ENCODE measurements around the gene SYNPO2. TPM values are rescaled to one million over a fixed set of nuclear protein-coding genes. Genes with fewer than 3 reads are reported as not detected.

SYNPO2 gene
- total RNA-seq, 1 donor from 2014 or later, result 2.9 TPM

DNA sequence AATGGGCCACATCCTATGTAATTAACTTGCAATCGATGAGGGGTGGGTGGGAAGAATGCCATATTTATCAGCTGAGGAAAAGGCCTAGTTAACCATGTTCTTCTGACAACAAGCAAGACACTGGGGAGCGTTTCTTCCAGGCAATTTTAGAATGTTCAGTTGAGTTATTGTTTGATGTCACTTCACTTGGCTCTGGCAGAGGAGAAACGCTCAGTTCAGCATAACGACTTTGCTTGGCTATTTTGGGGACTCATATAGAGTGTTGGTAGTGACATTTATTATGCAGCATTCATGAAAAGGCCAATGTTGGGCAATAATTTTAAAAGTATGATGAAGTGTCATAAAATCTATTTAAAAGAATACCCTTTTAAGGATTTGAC is 648 bp downstream of the SYNPO2 start:
- H3K27me3 Mint-ChIP-seq (ENCODE audit: unreplicated experiment), result peaks cover 3% of the 10 kb centered on the region
- H3K4me1 Mint-ChIP-seq (ENCODE audit: low read depth, unreplicated experiment), result peaks cover 14% of the 10 kb centered on the region
- H3K36me3 Mint-ChIP-seq (ENCODE audit: unreplicated experiment), result no peaks in the 10 kb centered on the region
- H3K4me3 Mint-ChIP-seq (ENCODE audit: unreplicated experiment), result peak overlapping the region; percentile 83
- peaks cover 4% of the 10 kb centered on the region for H3K9me3 Mint-ChIP-seq (ENCODE audit: unreplicated experiment)
- DNase-seq, result no peak
- TF ChIP-seq, protein P1, sequence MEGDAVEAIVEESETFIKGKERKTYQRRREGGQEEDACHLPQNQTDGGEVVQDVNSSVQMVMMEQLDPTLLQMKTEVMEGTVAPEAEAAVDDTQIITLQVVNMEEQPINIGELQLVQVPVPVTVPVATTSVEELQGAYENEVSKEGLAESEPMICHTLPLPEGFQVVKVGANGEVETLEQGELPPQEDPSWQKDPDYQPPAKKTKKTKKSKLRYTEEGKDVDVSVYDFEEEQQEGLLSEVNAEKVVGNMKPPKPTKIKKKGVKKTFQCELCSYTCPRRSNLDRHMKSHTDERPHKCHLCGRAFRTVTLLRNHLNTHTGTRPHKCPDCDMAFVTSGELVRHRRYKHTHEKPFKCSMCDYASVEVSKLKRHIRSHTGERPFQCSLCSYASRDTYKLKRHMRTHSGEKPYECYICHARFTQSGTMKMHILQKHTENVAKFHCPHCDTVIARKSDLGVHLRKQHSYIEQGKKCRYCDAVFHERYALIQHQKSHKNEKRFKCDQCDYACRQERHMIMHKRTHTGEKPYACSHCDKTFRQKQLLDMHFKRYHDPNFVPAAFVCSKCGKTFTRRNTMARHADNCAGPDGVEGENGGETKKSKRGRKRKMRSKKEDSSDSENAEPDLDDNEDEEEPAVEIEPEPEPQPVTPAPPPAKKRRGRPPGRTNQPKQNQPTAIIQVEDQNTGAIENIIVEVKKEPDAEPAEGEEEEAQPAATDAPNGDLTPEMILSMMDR (IDR thresholded peaks at IDR 0.05; ENCODE audit: partially characterized antibody, unreplicated experiment), result no peak
- H3K27ac Mint-ChIP-seq (ENCODE audit: unreplicated experiment), result no peak overlapping the region

- H3K4me1 Mint-ChIP-seq (ENCODE audit: low read depth, unreplicated experiment), result peaks cover 12% of the 10 kb centered on the region
- H3K27me3 Mint-ChIP-seq (ENCODE audit: unreplicated experiment), result peaks cover 4% of the 10 kb centered on the region
- TF ChIP-seq, protein P1 (IDR thresholded peaks at IDR 0.05; ENCODE audit: partially characterized antibody, unreplicated experiment), result no peak
- H3K36me3 Mint-ChIP-seq (ENCODE audit: unreplicated experiment), result no peaks in the 10 kb centered on the region
- H3K27ac Mint-ChIP-seq (ENCODE audit: unreplicated experiment), result no peak overlapping the region
- peaks cover 3% of the 10 kb centered on the region for H3K9me3 Mint-ChIP-seq (ENCODE audit: unreplicated experiment)
- DNase-seq, result no peak
- no peak overlapping the region for H3K4me3 Mint-ChIP-seq (ENCODE audit: unreplicated experiment)
Measured at GRCh38 chr4:118894034-118894433, 5.4 kb downstream of the SYNPO2 start.

DNA sequence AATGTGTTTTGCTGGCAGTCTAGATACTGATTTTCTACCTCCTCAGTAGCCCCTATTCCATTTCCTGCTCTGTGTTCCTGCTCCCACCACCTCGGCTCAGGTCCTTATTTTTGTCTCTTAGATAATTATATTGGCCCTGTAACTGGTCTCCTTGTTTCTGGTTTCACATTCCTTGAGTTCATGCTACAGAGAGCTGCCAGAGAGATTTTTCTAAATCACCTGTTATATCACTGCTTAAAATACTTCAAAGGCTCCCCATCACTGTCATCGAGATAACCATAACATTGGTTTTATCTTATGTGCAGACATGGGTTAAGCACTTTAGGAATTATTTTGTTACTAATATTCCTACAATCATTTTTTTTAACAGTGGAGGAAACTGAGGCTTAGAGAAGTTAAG is 9.6 kb downstream of the SYNPO2 start:
- TF ChIP-seq, protein P1 (IDR thresholded peaks at IDR 0.05; ENCODE audit: partially characterized antibody, unreplicated experiment), result no peak
- Mint-ChIP-seq H3K4me3 (ENCODE audit: unreplicated experiment) (no peak overlapping the region), H3K36me3 (ENCODE audit: unreplicated experiment) (no peaks in the 10 kb centered on the region), H3K27me3 (ENCODE audit: unreplicated experiment) (peaks cover 3% of the 10 kb centered on the region), H3K4me1 (ENCODE audit: low read depth, unreplicated experiment) (no peaks in the 10 kb centered on the region), H3K27ac (ENCODE audit: unreplicated experiment) (no peak overlapping the region), H3K9me3 (ENCODE audit: unreplicated experiment) (peaks cover 3% of the 10 kb centered on the region)
- DNase-seq, result no peak

- Mint-ChIP-seq H3K27me3 (ENCODE audit: unreplicated experiment) (peaks cover 3% of the 10 kb centered on the region), H3K4me1 (ENCODE audit: low read depth, unreplicated experiment) (no peaks in the 10 kb centered on the region), H3K36me3 (ENCODE audit: unreplicated experiment) (no peaks in the 10 kb centered on the region), H3K4me3 (ENCODE audit: unreplicated experiment) (no peak overlapping the region), H3K9me3 (ENCODE audit: unreplicated experiment) (peaks cover 3% of the 10 kb centered on the region), H3K27ac (ENCODE audit: unreplicated experiment) (no peak overlapping the region)
- DNase-seq, result no peak
- TF ChIP-seq, protein P1 (IDR thresholded peaks at IDR 0.05; ENCODE audit: partially characterized antibody, unreplicated experiment), result no peak
Measured at GRCh38 chr4:118898684-118899138, 10.1 kb downstream of the SYNPO2 start.

GRCh38 chr4:118904418-118904817 is 15.8 kb downstream of the SYNPO2 start:
- no peaks in the 10 kb centered on the region for H3K36me3 Mint-ChIP-seq (ENCODE audit: unreplicated experiment)
- peaks cover 2% of the 10 kb centered on the region for H3K9me3 Mint-ChIP-seq (ENCODE audit: unreplicated experiment)
- H3K27me3 Mint-ChIP-seq (ENCODE audit: unreplicated experiment), result no peaks in the 10 kb centered on the region
- H3K27ac Mint-ChIP-seq (ENCODE audit: unreplicated experiment), result no peak overlapping the region
- peaks cover 10% of the 10 kb centered on the region for H3K4me1 Mint-ChIP-seq (ENCODE audit: low read depth, unreplicated experiment)
- DNase-seq, result no peak
- H3K4me3 Mint-ChIP-seq (ENCODE audit: unreplicated experiment), result no peak overlapping the region
- TF ChIP-seq, protein P1 (IDR thresholded peaks at IDR 0.05; ENCODE audit: partially characterized antibody, unreplicated experiment), result no peak

All from glutamatergic neuron (in vitro differentiated cells).